ENCODE results near the gene ZNF552. TPM values are rescaled to one million over a fixed set of nuclear protein-coding genes. Genes with fewer than 3 reads are reported as not detected.
"Not testable (repeated sequence)": the region's sequence is repeated elsewhere in the genome, so short reads cannot be mapped to it uniquely, and the experiment has no call there.

The ZNF552 gene
- 10 to 100 TPM in 1 of 2 donors, 1 to 10 TPM in 1; 9.6 to 71.5 TPM for total RNA-seq

DNA sequence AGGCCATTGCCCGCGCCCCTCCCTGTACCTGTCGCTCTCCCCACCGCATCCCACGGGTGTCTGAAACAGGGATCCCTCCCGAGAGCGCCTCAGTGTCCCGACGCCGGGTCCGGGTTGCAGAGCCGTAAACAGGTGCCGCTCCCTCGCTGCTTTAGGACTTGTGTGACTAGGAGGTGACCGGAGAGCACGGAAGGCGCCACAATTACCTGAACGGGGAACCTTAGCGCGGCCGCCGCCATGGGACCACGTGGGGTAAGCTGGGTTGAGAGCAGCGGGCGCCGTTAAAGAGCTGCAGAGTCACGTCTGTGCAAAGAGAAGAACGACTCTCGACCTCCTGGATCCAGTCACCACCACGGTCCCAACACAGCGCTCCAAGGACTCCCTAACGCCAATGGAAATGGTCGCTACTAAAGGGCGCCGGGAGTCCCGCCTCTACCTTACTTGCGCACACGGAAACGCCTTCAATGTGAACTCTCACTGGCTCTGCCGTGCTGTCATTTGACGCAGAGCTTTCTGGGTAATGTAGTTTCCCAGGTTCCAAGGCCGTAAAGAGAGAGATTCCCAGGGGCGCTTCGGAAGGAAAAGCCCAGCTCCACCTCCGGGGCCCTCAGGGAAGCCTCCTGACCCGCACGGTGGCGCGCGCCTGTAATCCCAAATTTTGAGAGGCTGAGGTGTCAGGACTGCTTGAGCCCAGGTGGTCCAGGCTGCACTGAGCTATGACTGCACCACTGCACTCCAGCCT is at the start of gene ZNF552:
Gene ZNF552, minus strand, starts transcription at position 409 of the 742 bp plus-strand sequence. Its CDS starts 170 bp downstream, at position 239.
- Histone ChIP-seq H3K9me3 (no peaks in the 10 kb centered on the region), H3K27me3 (no peaks in the 10 kb centered on the region), H3K27ac (peak within 1 kb of the TSS; percentile 68 to 82 (median 73)), H3K36me3 (replicated peaks in 1 of 2; ENCODE audit: insufficient read depth in 1 of 2, low read depth in 2 of 2) (no peaks in the 10 kb centered on the region), H3K4me1 (peaks cover 48% of the 10 kb centered on the region), H3K4me3 (peak within 1 kb of the TSS; percentile 79 to 89)
- intact Hi-C loops (cut with DNase I): no loop called here
- peak; percentile 57 to 93 (median 90) for TF ChIP-seq POLR2A (IDR thresholded peaks at IDR 0.05)
- TF ChIP-seq, protein P1, sequence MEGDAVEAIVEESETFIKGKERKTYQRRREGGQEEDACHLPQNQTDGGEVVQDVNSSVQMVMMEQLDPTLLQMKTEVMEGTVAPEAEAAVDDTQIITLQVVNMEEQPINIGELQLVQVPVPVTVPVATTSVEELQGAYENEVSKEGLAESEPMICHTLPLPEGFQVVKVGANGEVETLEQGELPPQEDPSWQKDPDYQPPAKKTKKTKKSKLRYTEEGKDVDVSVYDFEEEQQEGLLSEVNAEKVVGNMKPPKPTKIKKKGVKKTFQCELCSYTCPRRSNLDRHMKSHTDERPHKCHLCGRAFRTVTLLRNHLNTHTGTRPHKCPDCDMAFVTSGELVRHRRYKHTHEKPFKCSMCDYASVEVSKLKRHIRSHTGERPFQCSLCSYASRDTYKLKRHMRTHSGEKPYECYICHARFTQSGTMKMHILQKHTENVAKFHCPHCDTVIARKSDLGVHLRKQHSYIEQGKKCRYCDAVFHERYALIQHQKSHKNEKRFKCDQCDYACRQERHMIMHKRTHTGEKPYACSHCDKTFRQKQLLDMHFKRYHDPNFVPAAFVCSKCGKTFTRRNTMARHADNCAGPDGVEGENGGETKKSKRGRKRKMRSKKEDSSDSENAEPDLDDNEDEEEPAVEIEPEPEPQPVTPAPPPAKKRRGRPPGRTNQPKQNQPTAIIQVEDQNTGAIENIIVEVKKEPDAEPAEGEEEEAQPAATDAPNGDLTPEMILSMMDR (IDR thresholded peaks at IDR 0.05): peak in 1 of 7 experiments; percentile 12
- 0% methylated on average over 12 to 49 of the region's 50 CpGs for WGBS, 2 donors
- ATAC-seq: peak; percentile 90
- peak; percentile 86 to 95 (median 90) for DNase-seq

DNA sequence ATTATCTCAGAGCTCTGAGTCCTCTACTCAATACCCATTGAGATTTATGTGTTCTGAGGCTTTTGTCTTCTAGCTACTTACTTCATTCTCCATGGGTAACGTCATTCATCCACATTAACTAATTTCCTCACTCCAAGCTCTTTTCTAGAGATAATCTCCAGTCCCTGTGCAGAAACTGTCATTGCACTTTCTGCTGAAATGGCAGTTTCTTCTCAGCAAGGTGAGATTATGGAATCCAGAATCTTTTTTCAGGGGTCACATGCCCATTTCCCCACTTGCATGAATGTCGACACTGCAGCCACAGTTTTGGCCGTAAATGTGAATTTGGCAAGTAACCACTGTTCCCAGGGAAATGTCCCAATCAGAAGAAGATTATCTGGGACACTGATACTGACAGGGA is 47.6 kb upstream of the ZNF552 start:
- H3K4me3 ChIP-seq; H3K4me1 ChIP-seq; DNase-seq; ATAC-seq; intact Hi-C loops (cut with DNase I); H3K27ac ChIP-seq; H3K27me3 ChIP-seq: not testable (repeated sequence)
- Histone ChIP-seq H3K9me3 (peaks cover 0 to 60% (median 0%) of the 10 kb centered on the region in 3 donors), H3K36me3 (replicated peaks in 1 of 2; ENCODE audit: insufficient read depth in 1 of 2, low read depth in 2 of 2) (peaks cover 42 to 52% of the 10 kb centered on the region in 2 donors)
- WGBS, 2 donors: 89 to 93% methylated on average over 3 of the region's 3 CpGs

DNA sequence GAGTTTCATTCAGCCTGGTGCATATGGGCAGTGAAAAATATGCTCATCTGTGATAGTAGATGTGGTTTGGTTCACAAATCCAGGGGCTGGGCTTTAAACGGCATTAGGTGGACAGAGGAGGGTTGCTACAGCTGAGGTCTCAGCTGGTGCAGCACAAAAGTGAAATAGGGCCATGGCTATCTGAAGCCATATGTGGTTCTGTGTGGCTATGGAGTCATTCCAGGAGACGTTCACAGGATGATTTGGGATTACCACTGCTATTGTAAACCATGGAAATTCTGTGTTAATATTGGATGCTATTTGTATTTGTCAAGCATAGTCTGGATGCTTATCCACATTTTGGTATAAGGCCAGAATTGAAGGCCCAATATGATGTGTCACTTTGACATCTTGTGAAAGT is 39.4 kb upstream of the ZNF552 start:
- H3K27ac ChIP-seq; DNase-seq; ATAC-seq; H3K27me3 ChIP-seq; intact Hi-C loops (cut with DNase I); H3K4me3 ChIP-seq: not testable (repeated sequence)
- WGBS, 2 donors: 83 to 100% methylated on average over 2 of the region's 2 CpGs
- Histone ChIP-seq H3K36me3 (replicated peaks in 1 of 2; ENCODE audit: insufficient read depth in 1 of 2, low read depth in 2 of 2) (peaks cover 10 to 11% of the 10 kb centered on the region in 2 donors), H3K9me3 (peaks cover 0 to 18% (median 0%) of the 10 kb centered on the region in 3 donors), H3K4me1 (peaks cover 13% of the 10 kb centered on the region)

DNA sequence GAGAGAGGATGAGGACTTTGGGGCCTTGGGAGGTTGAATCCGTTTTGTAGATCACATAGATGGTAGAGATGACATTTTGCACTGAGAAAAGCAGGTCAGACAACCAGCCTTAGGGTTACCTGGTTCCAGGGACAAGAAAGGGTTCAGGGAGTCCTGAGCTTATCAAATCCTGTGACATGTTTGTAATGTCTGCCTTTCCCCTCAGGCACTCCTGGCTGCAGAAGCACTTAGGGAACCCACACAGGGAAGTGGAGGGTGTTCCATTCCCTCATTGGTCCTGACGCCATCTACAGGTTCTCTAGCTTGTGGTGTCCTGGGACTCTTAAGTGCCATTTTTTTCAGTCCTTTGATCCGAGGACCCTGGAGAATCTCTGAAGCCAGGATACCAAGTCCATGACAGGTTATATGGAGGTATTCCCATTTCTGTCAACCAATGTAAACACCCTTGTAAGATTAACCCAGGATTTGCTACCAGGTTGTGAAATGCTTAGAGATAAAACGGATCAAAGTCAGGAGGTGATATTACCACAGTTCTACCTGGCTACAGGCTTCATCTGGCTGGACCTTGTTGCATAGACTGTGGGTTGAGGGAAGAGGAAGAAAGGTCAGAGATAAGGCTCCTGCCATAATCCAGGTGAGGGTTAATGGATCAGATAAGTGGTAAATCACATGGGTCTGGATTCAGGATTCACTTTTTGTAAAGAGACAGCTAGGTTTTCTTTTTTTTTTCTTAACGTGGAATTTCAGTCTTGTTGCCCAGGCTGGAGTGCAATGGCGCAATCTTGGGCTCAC is 37.3 kb upstream of the ZNF552 start:
- H3K27ac ChIP-seq; H3K9me3 ChIP-seq; H3K27me3 ChIP-seq; DNase-seq; intact Hi-C loops (cut with DNase I); H3K4me3 ChIP-seq; ATAC-seq; H3K36me3 ChIP-seq (replicated peaks in 1 of 2; ENCODE audit: insufficient read depth in 1 of 2, low read depth in 2 of 2): not testable (repeated sequence)
- WGBS, 2 donors: 80 to 86% methylated on average over 3 to 4 of the region's 6 CpGs
- H3K4me1 ChIP-seq: peaks cover 13% of the 10 kb centered on the region

DNA sequence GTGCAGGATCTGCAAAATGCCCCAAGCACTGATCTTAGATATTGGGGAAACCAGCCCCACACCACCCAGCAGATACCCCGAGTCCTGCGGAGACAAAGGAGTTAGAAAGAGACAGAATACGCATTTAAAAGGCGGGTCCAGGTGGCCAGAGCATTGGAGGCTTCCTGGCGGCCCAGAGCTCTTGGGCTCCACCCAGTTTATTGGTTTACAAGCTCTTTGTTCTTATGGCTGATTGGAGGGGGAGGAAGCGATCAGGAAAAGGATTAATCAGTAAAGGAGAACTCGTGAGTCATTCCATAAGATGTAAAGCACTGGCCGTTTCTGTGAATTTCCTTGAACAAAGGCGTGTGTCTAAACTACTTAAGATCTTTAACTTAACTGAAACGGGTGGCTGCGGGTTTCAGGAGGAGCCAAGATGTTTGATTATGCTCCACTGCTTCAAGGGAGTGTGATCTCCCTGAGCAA is 35.9 kb upstream of the ZNF552 start:
- peak overlapping the region; percentile 56 to 59 for H3K4me3 ChIP-seq
- TF ChIP-seq, protein P1 (IDR thresholded peaks at IDR 0.05): no peak
- TF ChIP-seq POLR2A (IDR thresholded peaks at IDR 0.05): no peak
- peak overlapping the region in 3 of 4 donors; percentile 63 to 80 (median 75) for H3K27ac ChIP-seq
- peak; percentile 19 to 25 (median 21) for DNase-seq
- H3K4me1 ChIP-seq: peaks cover 13% of the 10 kb centered on the region
- WGBS, 2 donors: 24 to 25% methylated on average over 11 of the region's 11 CpGs
- no peaks in the 10 kb centered on the region for H3K27me3 ChIP-seq
- H3K9me3 ChIP-seq: peaks cover 0 to 7% (median 0%) of the 10 kb centered on the region in 3 donors
- ATAC-seq: no peak
- H3K36me3 ChIP-seq (replicated peaks in 1 of 2; ENCODE audit: insufficient read depth in 1 of 2, low read depth in 2 of 2): peaks cover 0 to 3% of the 10 kb centered on the region in 2 donors
- intact Hi-C loops (cut with DNase I): no loop called here

All from body of pancreas (tissue), 4 donors.